Peyer's patch (tissue), 4 donors: ENCODE data around the gene SLC12A9. TPM values are rescaled to one million over a fixed set of nuclear protein-coding genes. Genes with fewer than 3 reads are reported as not detected.

Experiments used
- DNase-seq, 3 donors: peaks; one replicate each; pipeline ENCODE4 v3.0.0-alpha.2; 2017 to 2019
- H3K27ac ChIP-seq, 4 donors: fragments of 200-600 bp; sonication (generic); one replicate each; pipeline ENCODE4 v1.5.1; 2016 to 2019
- H3K27me3 ChIP-seq, 2 donors: fragments of 200-600 bp; sonication (generic); one replicate each; pipeline ENCODE4 v1.5.1; 2019
- H3K36me3 ChIP-seq, 3 donors: fragments of 200-600 bp; sonication (generic); one replicate each; pipeline ENCODE4 v1.5.1; 2016 to 2019
- H3K4me1 ChIP-seq, 4 donors: fragments of 200-600 bp; sonication (generic); one replicate each; pipeline ENCODE4 v1.5.1; 2016 to 2019
- H3K4me3 ChIP-seq, 4 donors: fragments of 200-600 bp; sonication (generic); 1 replicate in 3 of 4; 2 replicates in 1 of 4; pipeline ENCODE4 v1.5.1; 2016 to 2019; ENCODE audit warnings: mild to moderate bottlenecking in 1 of 4
- H3K9me3 ChIP-seq, 4 donors: fragments of 200-600 bp; sonication (generic); one replicate each; pipeline ENCODE4 v1.5.1; 2016 to 2019; ENCODE audit warnings: mild to moderate bottlenecking in 1 of 4
- POLR2A ChIP-seq, 2 donors: fragments of 450-650 bp; IDR thresholded peaks; one replicate each; pipeline ENCODE4 v1.5.1; 2017; ENCODE audit warnings: antibody characterized with exemption in 2 of 2, mild to moderate bottlenecking in 2 of 2, moderate library complexity in 2 of 2
- total RNA-seq, 4 donors: library from RNA; depleted of rRNA; stranded (reverse); fragments of >200 nt; gene quantifications; one replicate each; pipeline ENCODE4 v1.1.0, GENCODE V29; 2016
- TF ChIP-seq, protein P1 (sequence below), 6 experiments: fragments of 450-650 bp in 4 of 6; fragments of 200-600 bp in 2 of 6; sonication (generic) in 1 of 6; IDR thresholded peaks; one replicate each; pipeline ENCODE4 v1.5.1; 2017 to 2019; ENCODE audit warnings: antibody characterized with exemption in 6 of 6, mild to moderate bottlenecking in 3 of 6, moderate library complexity in 1 of 6

The SLC12A9 gene
- total RNA-seq, 4 donors from 2014 or later: 24.8 to 51.1 (median 28.2) TPM

DNA sequence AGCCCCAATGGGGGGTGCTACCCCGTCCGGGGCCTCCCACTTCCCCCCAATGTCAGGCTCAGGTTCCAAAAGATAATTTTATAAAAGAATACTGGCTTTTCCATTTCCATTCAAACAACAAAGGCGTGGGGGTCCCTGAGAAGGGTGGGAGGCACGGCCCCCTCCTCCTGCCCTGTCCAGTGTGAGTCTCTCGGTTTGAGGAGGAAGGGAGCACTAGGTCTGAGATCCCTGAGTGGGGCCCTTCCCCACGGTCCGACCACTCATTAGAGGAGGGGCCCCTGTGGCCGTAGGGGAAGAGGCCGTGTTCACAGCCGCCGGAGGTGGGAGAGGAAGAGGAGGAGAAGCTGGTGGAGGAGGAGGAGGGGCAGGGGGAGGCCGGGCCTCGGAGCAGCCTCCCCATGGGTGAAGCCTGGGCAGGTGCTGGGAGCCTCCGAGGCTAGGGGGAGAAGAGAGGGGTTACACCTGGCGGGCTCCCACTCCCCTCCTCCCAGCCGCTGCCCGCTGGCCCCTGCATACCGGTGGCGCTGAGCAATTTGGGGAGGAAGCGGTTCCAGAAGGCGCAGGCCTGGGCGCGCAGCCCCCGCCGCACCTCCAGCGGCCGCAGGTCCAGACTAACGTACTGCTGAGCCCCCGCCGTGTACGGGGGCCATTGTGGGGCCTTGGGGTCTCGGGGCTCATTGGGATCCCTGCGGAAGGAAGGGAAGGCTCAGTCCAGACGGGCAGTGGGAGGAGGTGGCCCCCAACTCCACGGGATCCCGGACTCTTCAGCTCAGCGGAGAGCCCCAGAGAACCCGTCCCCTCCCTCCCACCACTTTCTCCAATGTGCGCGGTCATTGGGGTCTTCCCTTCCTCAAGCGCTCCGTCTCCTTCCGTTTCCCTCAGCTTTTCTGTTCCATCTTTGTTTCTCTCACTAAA lies 38.4 kb downstream of the SLC12A9 start:
- no peak for DNase-seq
- Histone ChIP-seq H3K4me1 (peaks cover 7 to 59% (median 43%) of the 10 kb centered on the region in 4 donors), H3K27me3 (peaks cover 0 to 8% of the 10 kb centered on the region in 2 donors), H3K9me3 (no peaks in the 10 kb centered on the region), H3K36me3 (peaks cover 0 to 27% (median 0%) of the 10 kb centered on the region in 3 donors), H3K4me3 (peak overlapping the region; percentile 57 to 78 (median 66)), H3K27ac (peak overlapping the region; percentile 82 to 92 (median 87))
- TF ChIP-seq, protein P1, sequence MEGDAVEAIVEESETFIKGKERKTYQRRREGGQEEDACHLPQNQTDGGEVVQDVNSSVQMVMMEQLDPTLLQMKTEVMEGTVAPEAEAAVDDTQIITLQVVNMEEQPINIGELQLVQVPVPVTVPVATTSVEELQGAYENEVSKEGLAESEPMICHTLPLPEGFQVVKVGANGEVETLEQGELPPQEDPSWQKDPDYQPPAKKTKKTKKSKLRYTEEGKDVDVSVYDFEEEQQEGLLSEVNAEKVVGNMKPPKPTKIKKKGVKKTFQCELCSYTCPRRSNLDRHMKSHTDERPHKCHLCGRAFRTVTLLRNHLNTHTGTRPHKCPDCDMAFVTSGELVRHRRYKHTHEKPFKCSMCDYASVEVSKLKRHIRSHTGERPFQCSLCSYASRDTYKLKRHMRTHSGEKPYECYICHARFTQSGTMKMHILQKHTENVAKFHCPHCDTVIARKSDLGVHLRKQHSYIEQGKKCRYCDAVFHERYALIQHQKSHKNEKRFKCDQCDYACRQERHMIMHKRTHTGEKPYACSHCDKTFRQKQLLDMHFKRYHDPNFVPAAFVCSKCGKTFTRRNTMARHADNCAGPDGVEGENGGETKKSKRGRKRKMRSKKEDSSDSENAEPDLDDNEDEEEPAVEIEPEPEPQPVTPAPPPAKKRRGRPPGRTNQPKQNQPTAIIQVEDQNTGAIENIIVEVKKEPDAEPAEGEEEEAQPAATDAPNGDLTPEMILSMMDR (IDR thresholded peaks at IDR 0.05): no peak
- TF ChIP-seq POLR2A (IDR thresholded peaks at IDR 0.05): no peak

DNA sequence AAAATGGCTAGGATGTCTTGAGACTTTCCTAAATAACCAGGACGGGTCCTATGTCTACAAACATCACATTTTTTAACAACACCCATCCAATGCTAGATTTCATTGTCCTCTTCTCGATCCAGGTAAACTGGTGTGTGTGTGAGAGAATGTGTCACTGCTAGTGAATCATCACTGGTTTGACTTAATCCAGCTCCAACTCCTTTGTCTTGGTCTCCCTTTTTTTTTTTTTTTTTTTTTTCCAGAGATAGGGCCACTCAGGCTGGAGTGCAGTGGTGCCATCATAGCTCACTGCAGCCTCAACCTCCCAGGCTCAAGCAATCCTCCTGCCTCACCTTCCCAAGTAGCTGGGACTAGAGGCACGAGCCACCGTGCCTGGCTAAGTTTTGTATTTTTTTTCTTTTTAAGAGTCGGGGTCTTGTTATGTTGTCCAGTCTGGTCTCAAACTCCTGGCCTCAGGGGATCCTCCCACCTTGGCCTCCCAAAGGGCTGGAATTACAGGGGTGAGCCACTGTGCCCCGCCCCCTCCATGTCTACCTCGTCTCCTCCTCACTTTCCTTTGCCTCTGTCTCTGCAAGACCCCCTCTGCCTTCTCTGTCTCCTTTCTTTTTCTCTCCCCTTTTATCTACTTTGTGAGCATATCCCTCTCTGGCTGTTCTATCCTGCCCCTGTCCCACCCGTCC lies 39.2 kb downstream of the SLC12A9 start:
- Histone ChIP-seq H3K27ac (no peak overlapping the region), H3K4me1 (peaks cover 7 to 67% (median 48%) of the 10 kb centered on the region in 4 donors), H3K9me3 (no peaks in the 10 kb centered on the region), H3K27me3 (peaks cover 0 to 16% of the 10 kb centered on the region in 2 donors), H3K4me3 (no peak overlapping the region), H3K36me3 (peaks cover 0 to 19% (median 0%) of the 10 kb centered on the region in 3 donors)
- DNase-seq: no peak
- TF ChIP-seq, protein P1 (IDR thresholded peaks at IDR 0.05): no peak
- TF ChIP-seq POLR2A (IDR thresholded peaks at IDR 0.05): no peak

DNA sequence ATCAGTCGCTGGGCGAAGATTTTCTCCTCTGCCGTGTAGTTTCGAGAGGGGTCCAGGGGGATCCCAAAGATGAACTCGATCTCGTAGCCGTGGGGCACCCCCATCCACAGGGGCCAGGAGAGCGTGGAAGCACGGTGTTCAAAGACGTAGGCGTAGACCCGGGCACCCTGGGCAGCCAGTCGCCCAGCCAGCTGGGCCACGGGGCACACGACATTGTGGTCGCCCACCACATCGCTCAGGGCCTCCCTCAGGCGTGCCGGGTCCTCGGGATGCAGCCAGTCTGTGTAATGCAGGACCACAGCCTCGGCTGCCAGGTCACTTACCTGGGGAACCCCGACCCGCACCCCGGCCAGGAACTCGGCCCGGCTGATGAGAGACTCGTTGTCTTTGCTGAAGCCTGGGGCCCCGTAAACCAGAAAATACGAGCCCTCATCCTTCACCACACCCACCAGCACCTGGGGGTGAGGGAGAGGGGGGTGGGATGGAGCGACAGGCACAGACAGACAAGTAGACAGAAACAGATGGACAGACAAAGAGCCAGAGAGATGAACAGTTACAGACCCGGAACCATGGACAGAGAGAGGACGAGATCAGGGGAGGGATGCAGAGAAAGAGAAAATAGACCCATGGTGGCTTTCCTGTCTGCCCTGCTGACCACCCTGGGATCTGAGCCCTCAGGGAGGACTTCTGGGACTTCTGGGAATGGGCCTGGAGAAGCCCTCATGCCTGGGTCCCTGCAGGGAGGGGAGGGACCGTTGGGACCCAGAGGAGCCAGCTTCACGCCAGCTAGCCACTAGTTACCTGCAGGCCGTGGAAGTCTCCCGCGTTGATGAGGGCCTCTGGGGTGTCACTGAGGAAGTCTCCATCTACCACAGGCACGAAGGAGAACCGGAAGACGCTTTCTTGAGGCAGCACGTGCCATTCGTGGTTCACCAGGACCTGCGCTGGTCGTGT lies 40.1 kb downstream of the SLC12A9 start:
- H3K36me3 ChIP-seq: peaks cover 0 to 10% (median 0%) of the 10 kb centered on the region in 3 donors
- no peak for TF ChIP-seq POLR2A (IDR thresholded peaks at IDR 0.05)
- TF ChIP-seq, protein P1 (IDR thresholded peaks at IDR 0.05): no peak
- no peak for DNase-seq
- no peaks in the 10 kb centered on the region for H3K9me3 ChIP-seq
- peaks cover 0 to 16% of the 10 kb centered on the region in 2 donors for H3K27me3 ChIP-seq
- H3K4me1 ChIP-seq: peaks cover 7 to 66% (median 42%) of the 10 kb centered on the region in 4 donors
- H3K27ac ChIP-seq: no peak overlapping the region
- H3K4me3 ChIP-seq: no peak overlapping the region

DNA sequence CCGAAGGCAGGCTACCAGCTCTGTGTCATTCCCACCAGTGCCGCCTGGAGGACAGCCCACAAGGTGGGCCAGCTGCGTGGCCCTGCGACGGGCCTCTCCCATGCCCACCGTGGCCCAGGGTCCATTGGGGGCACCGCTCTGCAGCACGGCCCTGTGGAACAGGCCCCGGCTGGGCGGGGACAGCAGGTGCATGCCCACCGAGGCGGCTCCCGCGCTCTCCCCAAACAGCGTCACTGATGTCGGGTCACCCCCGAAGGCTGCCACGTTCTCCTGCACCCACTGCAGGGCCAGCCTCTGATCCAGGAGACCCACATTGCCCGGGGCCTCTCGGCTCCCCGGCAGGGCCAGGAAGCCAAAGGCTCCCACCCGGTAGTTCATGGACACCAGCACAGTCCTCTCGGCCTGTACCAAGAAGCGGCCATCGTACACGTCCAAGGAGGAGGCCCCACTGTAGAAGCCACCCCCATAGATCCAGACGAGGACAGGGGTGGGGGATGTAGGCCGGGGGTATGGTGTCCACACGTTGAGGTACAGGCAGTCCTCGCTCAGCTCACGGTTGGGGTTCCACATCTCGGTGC lies 40.9 kb downstream of the SLC12A9 start:
- Histone ChIP-seq H3K36me3 (peaks cover 0 to 2% (median 0%) of the 10 kb centered on the region in 3 donors), H3K27ac (no peak overlapping the region), H3K4me3 (no peak overlapping the region), H3K27me3 (peaks cover 0 to 16% of the 10 kb centered on the region in 2 donors), H3K4me1 (peaks cover 7 to 63% (median 36%) of the 10 kb centered on the region in 4 donors), H3K9me3 (no peaks in the 10 kb centered on the region)
- TF ChIP-seq, protein P1 (IDR thresholded peaks at IDR 0.05): no peak
- no peak for TF ChIP-seq POLR2A (IDR thresholded peaks at IDR 0.05)
- DNase-seq: no peak
